GM12875 (cell line): Measurements from ENCODE around the gene CHIC2.

Experiments used
- H3K4me3 ChIP-seq: one replicate; pipeline ENCODE4 v1.5.1; 2011; ENCODE audit warnings: low read depth, low read length, control low read depth
- CTCF ChIP-seq: IDR thresholded peaks from 2 replicates; pipeline ENCODE4 v1.5.1; 2011; ENCODE audit warnings: low read depth, mild to moderate bottlenecking, control low read depth, inconsistent platforms, low read length, moderate library complexity, borderline replicate concordance; ENCODE audit not compliant: insufficient read depth

CHIC2 gene

DNA sequence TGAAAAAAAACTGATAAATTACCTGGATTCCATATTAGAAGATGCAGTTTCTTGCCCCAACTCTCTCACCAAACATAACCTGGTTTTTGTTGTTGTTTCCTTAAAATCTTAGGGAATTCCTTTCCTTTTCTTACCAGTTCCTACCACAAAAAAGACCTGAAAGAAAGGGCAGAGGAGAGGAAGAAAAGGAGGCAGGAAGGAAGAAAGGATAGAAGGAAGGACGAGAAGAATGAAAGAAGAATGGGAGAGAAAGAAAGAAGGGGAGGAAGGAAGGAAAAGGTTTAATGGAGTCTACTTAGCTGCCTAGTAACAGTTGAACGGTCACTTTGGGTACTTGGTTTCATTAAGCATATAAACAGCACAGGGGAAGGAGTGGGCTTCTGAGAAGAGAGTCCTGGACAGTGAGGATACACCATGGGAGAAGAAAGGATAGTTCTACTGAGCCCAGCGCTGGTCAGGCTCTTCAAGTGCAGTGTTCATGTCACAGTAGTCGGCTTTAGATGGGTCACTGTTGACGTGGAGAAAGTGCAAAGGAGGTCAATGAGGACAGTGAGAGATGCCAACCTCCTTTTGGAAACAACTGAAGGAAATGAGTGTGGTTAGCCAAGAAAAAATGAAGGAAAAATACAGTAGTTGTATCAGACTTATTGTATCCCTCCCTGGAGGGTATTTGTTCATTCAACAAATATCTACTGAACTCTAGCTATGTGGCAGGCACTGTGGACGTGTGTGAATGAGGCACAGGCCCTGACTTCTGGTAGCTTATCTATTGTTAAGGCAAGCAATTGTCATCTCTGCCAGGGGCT lies 1.1 kb upstream of the CHIC2 start:
- no peak for TF ChIP-seq CTCF
- no peak overlapping the region for H3K4me3 ChIP-seq

DNA sequence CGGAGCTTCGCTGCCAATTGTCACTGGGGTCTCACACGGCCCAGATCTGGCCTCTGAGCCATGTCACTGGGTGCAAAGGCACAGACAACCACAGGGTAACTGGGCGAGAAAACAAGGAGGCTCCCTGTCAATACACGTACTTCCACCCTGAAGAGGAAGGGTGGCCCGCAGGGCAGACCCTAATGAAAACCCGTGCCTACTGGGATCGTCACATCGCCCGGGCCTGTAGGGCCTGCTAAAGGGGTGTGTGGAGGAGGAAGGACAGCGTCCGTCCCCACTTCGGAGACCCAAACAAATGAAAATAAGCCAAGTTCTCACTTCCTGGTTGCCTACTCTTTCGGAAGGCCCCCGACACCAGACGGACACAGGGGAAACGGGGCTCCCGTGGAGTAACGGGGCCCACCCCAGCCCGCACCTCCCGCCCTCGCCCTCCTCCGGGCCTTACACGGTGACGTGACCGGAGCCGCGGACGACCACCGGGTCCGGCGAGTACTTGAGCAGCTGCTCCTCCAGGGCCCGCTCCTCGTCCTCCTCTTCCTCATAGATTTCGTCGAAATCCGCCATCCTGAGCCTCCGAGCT lies 578 bp downstream of the CHIC2 start:
- peak overlapping the region; percentile 87 for H3K4me3 ChIP-seq
- TF ChIP-seq CTCF: no peak

- TF ChIP-seq CTCF: no peak
- H3K4me3 ChIP-seq: peak overlapping the region; percentile 87
Observed at GRCh38 chr4:54063229-54063628, 1.2 kb downstream of the CHIC2 start.

DNA sequence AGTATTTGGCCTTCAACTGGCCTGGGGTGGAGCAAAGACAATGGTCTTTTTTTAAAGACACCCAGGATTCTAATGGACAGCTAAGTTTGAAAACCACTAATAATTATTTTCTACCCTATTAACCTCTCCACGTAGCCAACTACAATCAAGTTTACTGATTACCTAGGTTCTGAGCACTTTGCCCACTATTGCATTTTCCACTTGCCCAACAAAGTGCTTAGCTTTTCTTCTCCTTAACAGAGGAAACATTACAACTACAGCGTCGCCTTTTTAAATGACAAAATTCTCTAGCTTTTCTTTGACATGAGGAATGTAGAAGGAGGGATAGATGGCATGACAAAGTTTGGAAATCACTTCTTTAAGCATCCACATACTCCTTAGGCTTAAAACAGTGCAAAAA lies 2.0 kb downstream of the CHIC2 start:
- no peak for TF ChIP-seq CTCF
- H3K4me3 ChIP-seq: no peak overlapping the region

GRCh38 chr4:54061873-54062272 lies 2.5 kb downstream of the CHIC2 start:
- TF ChIP-seq CTCF: no peak
- no peak overlapping the region for H3K4me3 ChIP-seq

GRCh38 chr4:54061067-54061466 lies 3.3 kb downstream of the CHIC2 start:
- TF ChIP-seq CTCF: no peak

GRCh38 chr4:54060116-54060515 lies 4.3 kb downstream of the CHIC2 start:
- TF ChIP-seq CTCF: no peak
- H3K4me3 ChIP-seq: no peak overlapping the region

More at GRCh38 chr4:54061067-54061466, 3.3 kb downstream of the CHIC2 start:
- H3K4me3 ChIP-seq: no peak overlapping the region
